GM23338 (cell line): ENCODE results near the gene CMIP. TPM values are rescaled to one million over a fixed set of nuclear protein-coding genes. Genes with fewer than 3 reads are reported as not detected.

Experiments
- ATAC-seq: fragments of 200-7000 bp; cut with Tn5 transposase; 3 replicates; pipeline ENCODE4 v1.9.1; 2020
- DNase-seq: peaks from one replicate; pipeline ENCODE4 v3.0.0-alpha.2; 2015; ENCODE audit warnings: low spot score
- H2AFZ ChIP-seq: fragments of 200-600 bp; sonication (generic); 2 replicates; pipeline ENCODE4 v1.8.0; 2016; ENCODE audit warnings: antibody characterized with exemption, mild to moderate bottlenecking, moderate library complexity
- H3F3A ChIP-seq: fragments of 200-600 bp; sonication (generic); replicated peaks from 2 replicates; pipeline ENCODE4 v1.8.0; 2017; ENCODE audit warnings: antibody characterized with exemption, mixed run types, low read depth
- H3K27ac ChIP-seq: fragments of 200-600 bp; sonication (generic); 2 replicates; pipeline ENCODE4 v1.6.1; 2016; ENCODE audit warnings: low read depth
- H3K27me3 ChIP-seq: fragments of 200-600 bp; sonication (generic); 2 replicates; pipeline ENCODE4 v1.8.0; 2016; ENCODE audit warnings: mild to moderate bottlenecking, mixed run types, moderate library complexity; ENCODE audit not compliant: insufficient read depth
- H3K36me3 ChIP-seq: fragments of 200-600 bp; sonication (generic); 2 replicates; pipeline ENCODE4 v1.8.0; 2016; ENCODE audit warnings: mild to moderate bottlenecking; ENCODE audit not compliant: insufficient read depth
- H3K4me1 ChIP-seq: fragments of 200-600 bp; sonication (generic); 2 replicates; pipeline ENCODE4 v1.8.0; 2016; ENCODE audit warnings: mild to moderate bottlenecking, moderate library complexity; ENCODE audit not compliant: insufficient read depth
- H3K4me2 ChIP-seq: fragments of 200-600 bp; sonication (generic); 2 replicates; pipeline ENCODE4 v1.7.1; 2017; ENCODE audit warnings: mixed run types
- H3K4me3 ChIP-seq: fragments of 200-600 bp; sonication (generic); 2 replicates; pipeline ENCODE4 v1.6.1; 2016; ENCODE audit warnings: mixed run types
- H3K79me2 ChIP-seq: fragments of 200-600 bp; sonication (generic); replicated peaks from 2 replicates; pipeline ENCODE4 v1.8.0; 2017; ENCODE audit warnings: mild to moderate bottlenecking; ENCODE audit not compliant: insufficient read depth
- H3K9me2 ChIP-seq: fragments of 200-600 bp; sonication (generic); 2 replicates; pipeline ENCODE4 v1.8.0; 2017; ENCODE audit not compliant: insufficient read depth
- H4K20me1 ChIP-seq: fragments of 200-600 bp; sonication (generic); replicated peaks from 2 replicates; pipeline ENCODE4 v1.8.0; 2017; ENCODE audit warnings: mild to moderate bottlenecking; ENCODE audit not compliant: insufficient read depth
- H3K27ac Mint-ChIP-seq: 2 replicates; pipeline ENCODE4 v1.8.0; 2020; ENCODE audit warnings: inconsistent platforms, mild to moderate bottlenecking, moderate library complexity, mixed read lengths
- H3K27me3 Mint-ChIP-seq: 3 replicates; pipeline ENCODE4 v1.8.0; 2022; ENCODE audit warnings: low read depth, mild to moderate bottlenecking, moderate library complexity, mixed read lengths, inconsistent platforms; ENCODE audit not compliant: insufficient read depth, poor library complexity
- H3K36me3 Mint-ChIP-seq: 3 replicates; pipeline ENCODE4 v1.8.0; 2021; ENCODE audit warnings: low read depth, mild to moderate bottlenecking, inconsistent platforms, moderate library complexity, mixed read lengths
- H3K4me1 Mint-ChIP-seq: 3 replicates; pipeline ENCODE4 v1.8.0; 2020; ENCODE audit warnings: mild to moderate bottlenecking, inconsistent platforms, mixed read lengths
- H3K4me3 Mint-ChIP-seq: 3 replicates; pipeline ENCODE4 v1.8.0; 2021; ENCODE audit warnings: moderate library complexity, mild to moderate bottlenecking, inconsistent platforms, mixed read lengths
- H3K9me3 Mint-ChIP-seq: 3 replicates; pipeline ENCODE4 v1.8.0; 2020; ENCODE audit warnings: moderate library complexity, mild to moderate bottlenecking, inconsistent platforms, mixed read lengths
- CREB1 ChIP-seq: fragments of 250-450 bp; sonication (Bioruptor Pico); IDR thresholded peaks from 2 replicates; pipeline ENCODE4 v1.5.0; 2020; ENCODE audit warnings: low read depth, mild to moderate bottlenecking, moderate library complexity
- CTCF ChIP-seq, 2 experiments: fragments of 200-600 bp in 1 of 2; sonication (generic) in 1 of 2; conservative IDR thresholded peaks; 2 replicates each; pipeline versions ENCODE4 v1.5.1 to v1.6.1; 2016 to 2017; ENCODE audit warnings: antibody characterized with exemption in 2 of 2, low read depth in 2 of 2, mild to moderate bottlenecking in 2 of 2, moderate library complexity in 1 of 2
- ETS1 ChIP-seq: IDR thresholded peaks from 2 replicates; pipeline ENCODE4 v1.6.1; 2016; ENCODE audit warnings: antibody characterized with exemption
- EZH2 ChIP-seq: fragments of 200-600 bp; sonication (generic); IDR thresholded peaks from one replicate; pipeline ENCODE4 v1.8.0; 2017; ENCODE audit warnings: antibody characterized with exemption, mild to moderate bottlenecking, low read depth; ENCODE audit not compliant: unreplicated experiment
- EZH2phosphoT487 ChIP-seq: fragments of 200-600 bp; sonication (generic); IDR thresholded peaks from one replicate; pipeline ENCODE4 v1.8.1; 2018; ENCODE audit warnings: antibody characterized with exemption; ENCODE audit not compliant: unreplicated experiment
- JUNB ChIP-seq: IDR thresholded peaks from one replicate; pipeline ENCODE4 v1.6.1; 2016; ENCODE audit warnings: antibody characterized with exemption; ENCODE audit not compliant: unreplicated experiment
- NANOG ChIP-seq: IDR thresholded peaks from 2 replicates; pipeline ENCODE4 v1.6.1; 2016; ENCODE audit warnings: antibody characterized with exemption, borderline replicate concordance
- POLR2AphosphoS5 ChIP-seq: IDR thresholded peaks from 2 replicates; pipeline ENCODE4 v1.6.1; 2016; ENCODE audit warnings: antibody characterized with exemption, low read depth
- REST ChIP-seq: IDR thresholded peaks from one replicate; pipeline ENCODE4 v1.6.1; 2018; ENCODE audit warnings: antibody characterized with exemption; ENCODE audit not compliant: unreplicated experiment
- STAT1 ChIP-seq: IDR thresholded peaks from one replicate; pipeline ENCODE4 v1.6.1; 2016; ENCODE audit warnings: antibody characterized with exemption; ENCODE audit not compliant: unreplicated experiment
- ZNF114 ChIP-seq: fragments of 250-450 bp; sonication (Bioruptor Pico); IDR thresholded peaks from 2 replicates; pipeline ENCODE4 v1.5.0; 2020; ENCODE audit warnings: mild to moderate bottlenecking, moderate library complexity
- ZNF331 ChIP-seq: fragments of 250-450 bp; sonication (Bioruptor Pico); IDR thresholded peaks from 2 replicates; pipeline ENCODE4 v1.5.0; 2020; ENCODE audit warnings: low read depth, mild to moderate bottlenecking, moderate library complexity
- ZNF462 ChIP-seq: fragments of 250-450 bp; sonication (Bioruptor Pico); IDR thresholded peaks from 2 replicates; pipeline ENCODE4 v1.5.0; 2020; ENCODE audit warnings: mild to moderate bottlenecking, moderate library complexity
- polyA plus RNA-seq: library from polyadenylated mRNA; unstranded; fragments of >200 nt; fragmentation: Nextera tagmentation; extraction: Ambion mirVana; gene quantifications from 2 replicates; pipeline ENCODE4 v1.2.1, GENCODE V29; 2016
- total RNA-seq: library from RNA; depleted of rRNA; stranded (reverse); fragments of >200 nt; shearing (Covaris generic); gene quantifications from 2 replicates; pipeline ENCODE4 v1.2.3, GENCODE V29; 2014

CMIP gene
- total and polyA plus RNA-seq, 2 experiments from 2014 or later, result 9.5 to 62.3 TPM

GRCh38 chr16:81558444-81559175 lies 114.0 kb downstream of the CMIP start:
- H3K36me3 ChIP-seq, result no peaks in the 10 kb centered on the region
- H3F3A ChIP-seq, result no peaks in the 10 kb centered on the region
- no peak for TF ChIP-seq ZNF114 (CRISPR knock-in tag)
- no peak for TF ChIP-seq STAT1
- no peak for TF ChIP-seq EZH2phosphoT487
- TF ChIP-seq REST, result no peak
- no peak for TF ChIP-seq CTCF (conservative IDR thresholded peaks at IDR 0.05; ENCODE audit: low read depth in 2 of 2)
- no peak for TF ChIP-seq ZNF462 (CRISPR knock-in tag)
- no peak for TF ChIP-seq ZNF331 (CRISPR knock-in tag)
- TF ChIP-seq CREB1, result no peak
- TF ChIP-seq EZH2, result no peak
- no peak for TF ChIP-seq JUNB
- TF ChIP-seq NANOG, result no peak
- TF ChIP-seq ETS1, result no peak
- TF ChIP-seq POLR2AphosphoS5, result no peak
- H3K27me3 ChIP-seq, result no peaks in the 10 kb centered on the region
- Mint-ChIP-seq H3K4me3 (no peak overlapping the region), H3K27ac (no peak overlapping the region), H3K27me3 (peaks cover 5% of the 10 kb centered on the region), H3K4me1 (peaks cover 8% of the 10 kb centered on the region), H3K9me3 (no peaks in the 10 kb centered on the region), H3K36me3 (no peaks in the 10 kb centered on the region)
- peaks cover 42% of the 10 kb centered on the region for H4K20me1 ChIP-seq
- H3K9me2 ChIP-seq, result no peaks in the 10 kb centered on the region
- peaks cover 91% of the 10 kb centered on the region for H3K79me2 ChIP-seq
- DNase-seq, result peak; percentile 61
- H3K4me3 ChIP-seq, result no peak overlapping the region
- H3K4me1 ChIP-seq, result no peaks in the 10 kb centered on the region; the same call in 1 of the 2 replicates
- no peak overlapping the region for H2AFZ ChIP-seq
- H3K27ac ChIP-seq, result no peak overlapping the region
- H3K4me2 ChIP-seq, result no peak overlapping the region
- ATAC-seq, result peak; percentile 70
